Glutamatergic neuron (in vitro differentiated cells): ENCODE measurements around the gene RPS19BP1. TPM values are rescaled to one million over a fixed set of nuclear protein-coding genes. Genes with fewer than 3 reads are reported as not detected.

Experiments used
- DNase-seq: peaks from one replicate; pipeline ENCODE4 v3.0.0; 2022
- H3K27ac Mint-ChIP-seq: one replicate; pipeline ENCODE4 v1.8.0; 2020; ENCODE audit warnings: mild to moderate bottlenecking, mixed read lengths, inconsistent platforms; ENCODE audit not compliant: unreplicated experiment
- H3K27me3 Mint-ChIP-seq: one replicate; pipeline ENCODE4 v1.8.0; 2020; ENCODE audit warnings: mild to moderate bottlenecking, moderate library complexity, mixed read lengths, inconsistent platforms; ENCODE audit not compliant: unreplicated experiment
- H3K36me3 Mint-ChIP-seq: one replicate; pipeline ENCODE4 v1.8.0; 2020; ENCODE audit warnings: mild to moderate bottlenecking, mixed read lengths, inconsistent platforms; ENCODE audit not compliant: unreplicated experiment
- H3K4me1 Mint-ChIP-seq: one replicate; pipeline ENCODE4 v1.8.0; 2020; ENCODE audit warnings: mild to moderate bottlenecking, low read depth, mixed read lengths, inconsistent platforms; ENCODE audit not compliant: unreplicated experiment
- H3K4me3 Mint-ChIP-seq: one replicate; pipeline ENCODE4 v1.8.0; 2020; ENCODE audit warnings: mild to moderate bottlenecking, mixed read lengths, inconsistent platforms; ENCODE audit not compliant: unreplicated experiment
- H3K9me3 Mint-ChIP-seq: one replicate; pipeline ENCODE4 v1.8.0; 2020; ENCODE audit warnings: mild to moderate bottlenecking, moderate library complexity, mixed read lengths, inconsistent platforms; ENCODE audit not compliant: unreplicated experiment
- total RNA-seq: library from RNA; stranded (reverse); fragmentation: NEBNext Ultra II Directional; extraction: Animal tissue kit (Norgen Biotek cat#: 25700); gene quantifications from one replicate; pipeline ENCODE4 v1.2.1, GENCODE V29; 2021; ENCODE audit not compliant: unreplicated experiment
- TF ChIP-seq, protein P1 (sequence below): fragments of 200-600 bp; sonication (generic); IDR thresholded peaks from one replicate; pipeline ENCODE4 v1.5.0; 2021; ENCODE audit not compliant: partially characterized antibody, unreplicated experiment

RPS19BP1 gene
- total RNA-seq, 1 donor from 2014 or later = 59.6 TPM

DNA sequence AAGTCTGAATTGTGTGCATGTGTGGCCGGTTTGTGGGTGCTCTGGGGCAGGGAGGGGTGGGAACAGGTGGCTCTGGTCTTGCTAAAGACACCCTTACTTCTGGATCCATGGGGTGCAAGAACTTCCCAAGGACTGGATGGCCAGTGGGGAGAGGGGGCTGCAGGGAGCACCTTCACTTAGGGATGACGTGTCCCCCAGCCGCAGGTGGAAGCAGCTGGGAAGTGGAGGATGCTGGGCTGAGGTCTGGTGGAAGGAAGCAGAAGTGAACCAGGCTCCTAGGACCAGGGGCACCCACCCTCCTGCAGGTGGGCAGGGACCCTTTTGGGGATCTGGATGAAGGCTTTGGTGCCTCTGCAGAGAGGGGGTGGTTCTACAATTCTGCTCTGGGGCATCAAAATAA, 40.4 kb downstream of the RPS19BP1 start:
- DNase-seq = no peak
- no peaks in the 10 kb centered on the region for H3K36me3 Mint-ChIP-seq
- no peak overlapping the region for H3K27ac Mint-ChIP-seq
- H3K4me3 Mint-ChIP-seq = no peak overlapping the region
- peaks cover 6% of the 10 kb centered on the region for H3K4me1 Mint-ChIP-seq
- TF ChIP-seq, protein P1, sequence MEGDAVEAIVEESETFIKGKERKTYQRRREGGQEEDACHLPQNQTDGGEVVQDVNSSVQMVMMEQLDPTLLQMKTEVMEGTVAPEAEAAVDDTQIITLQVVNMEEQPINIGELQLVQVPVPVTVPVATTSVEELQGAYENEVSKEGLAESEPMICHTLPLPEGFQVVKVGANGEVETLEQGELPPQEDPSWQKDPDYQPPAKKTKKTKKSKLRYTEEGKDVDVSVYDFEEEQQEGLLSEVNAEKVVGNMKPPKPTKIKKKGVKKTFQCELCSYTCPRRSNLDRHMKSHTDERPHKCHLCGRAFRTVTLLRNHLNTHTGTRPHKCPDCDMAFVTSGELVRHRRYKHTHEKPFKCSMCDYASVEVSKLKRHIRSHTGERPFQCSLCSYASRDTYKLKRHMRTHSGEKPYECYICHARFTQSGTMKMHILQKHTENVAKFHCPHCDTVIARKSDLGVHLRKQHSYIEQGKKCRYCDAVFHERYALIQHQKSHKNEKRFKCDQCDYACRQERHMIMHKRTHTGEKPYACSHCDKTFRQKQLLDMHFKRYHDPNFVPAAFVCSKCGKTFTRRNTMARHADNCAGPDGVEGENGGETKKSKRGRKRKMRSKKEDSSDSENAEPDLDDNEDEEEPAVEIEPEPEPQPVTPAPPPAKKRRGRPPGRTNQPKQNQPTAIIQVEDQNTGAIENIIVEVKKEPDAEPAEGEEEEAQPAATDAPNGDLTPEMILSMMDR = no peak
- peaks cover 7% of the 10 kb centered on the region for H3K9me3 Mint-ChIP-seq
- peaks cover 6% of the 10 kb centered on the region for H3K27me3 Mint-ChIP-seq

DNA sequence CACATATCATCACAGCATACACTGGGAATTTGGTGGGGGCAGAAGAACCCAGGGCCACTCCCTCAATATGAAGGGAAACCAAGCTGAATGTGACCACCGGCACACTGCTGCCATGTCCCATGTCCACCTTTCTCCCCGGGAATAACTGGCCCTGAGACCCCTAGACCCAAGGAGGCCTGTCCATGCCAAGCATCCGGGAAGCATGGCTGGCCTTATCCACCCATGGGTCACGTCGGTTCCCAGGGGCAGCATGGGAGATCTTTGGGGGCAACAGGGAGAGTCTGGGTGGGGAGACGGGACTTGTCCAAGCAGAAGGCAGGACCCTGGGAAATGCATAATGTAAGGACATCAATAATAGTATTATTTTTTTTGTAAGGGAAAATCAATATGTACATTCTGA, 40.9 kb downstream of the RPS19BP1 start:
- no peak for DNase-seq
- Mint-ChIP-seq H3K27me3 (peaks cover 6% of the 10 kb centered on the region), H3K4me1 (peaks cover 6% of the 10 kb centered on the region), H3K4me3 (no peak overlapping the region), H3K36me3 (no peaks in the 10 kb centered on the region), H3K27ac (no peak overlapping the region), H3K9me3 (peaks cover 7% of the 10 kb centered on the region)
- TF ChIP-seq, protein P1 = no peak

DNA sequence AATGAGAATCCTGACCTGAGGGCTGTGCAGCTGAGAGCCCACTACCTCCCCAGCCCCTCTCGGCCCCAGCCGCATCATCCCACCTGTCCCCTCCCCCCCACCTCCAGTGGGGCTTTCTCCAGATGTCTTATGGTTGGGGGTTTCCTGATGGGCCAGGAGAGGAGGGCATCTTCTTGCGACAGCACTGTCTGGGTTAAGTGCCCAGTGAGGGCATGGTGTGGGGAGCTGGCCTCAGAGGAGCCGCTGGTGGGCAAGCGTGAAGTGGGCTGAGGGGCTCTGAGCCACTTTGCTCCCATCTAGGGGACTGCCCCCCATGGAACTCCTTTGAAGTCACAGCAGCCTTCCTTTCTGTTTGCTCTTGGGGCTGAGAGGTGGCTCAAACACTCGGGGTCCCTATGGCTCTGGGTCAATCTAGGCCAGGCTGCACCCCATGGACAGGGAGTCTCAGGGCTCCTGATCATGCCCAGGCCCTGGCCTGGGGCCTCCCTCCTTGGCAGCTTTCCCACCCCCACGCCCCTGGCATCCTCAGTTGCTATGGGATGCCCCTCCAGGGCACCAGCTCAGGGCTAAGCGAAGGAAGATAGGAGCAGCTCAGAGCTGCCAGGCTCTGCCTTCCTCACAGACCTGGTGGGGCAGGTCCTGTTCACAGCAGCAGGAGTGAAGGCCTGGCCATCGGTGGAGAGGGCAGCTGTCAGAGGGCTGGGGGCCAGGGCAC, 41.4 kb downstream of the RPS19BP1 start:
- Mint-ChIP-seq H3K36me3 (no peaks in the 10 kb centered on the region), H3K4me3 (no peak overlapping the region), H3K27ac (no peak overlapping the region), H3K27me3 (peaks cover 6% of the 10 kb centered on the region), H3K4me1 (peaks cover 6% of the 10 kb centered on the region), H3K9me3 (peaks cover 8% of the 10 kb centered on the region)
- TF ChIP-seq, protein P1 = no peak
- no peak for DNase-seq

DNA sequence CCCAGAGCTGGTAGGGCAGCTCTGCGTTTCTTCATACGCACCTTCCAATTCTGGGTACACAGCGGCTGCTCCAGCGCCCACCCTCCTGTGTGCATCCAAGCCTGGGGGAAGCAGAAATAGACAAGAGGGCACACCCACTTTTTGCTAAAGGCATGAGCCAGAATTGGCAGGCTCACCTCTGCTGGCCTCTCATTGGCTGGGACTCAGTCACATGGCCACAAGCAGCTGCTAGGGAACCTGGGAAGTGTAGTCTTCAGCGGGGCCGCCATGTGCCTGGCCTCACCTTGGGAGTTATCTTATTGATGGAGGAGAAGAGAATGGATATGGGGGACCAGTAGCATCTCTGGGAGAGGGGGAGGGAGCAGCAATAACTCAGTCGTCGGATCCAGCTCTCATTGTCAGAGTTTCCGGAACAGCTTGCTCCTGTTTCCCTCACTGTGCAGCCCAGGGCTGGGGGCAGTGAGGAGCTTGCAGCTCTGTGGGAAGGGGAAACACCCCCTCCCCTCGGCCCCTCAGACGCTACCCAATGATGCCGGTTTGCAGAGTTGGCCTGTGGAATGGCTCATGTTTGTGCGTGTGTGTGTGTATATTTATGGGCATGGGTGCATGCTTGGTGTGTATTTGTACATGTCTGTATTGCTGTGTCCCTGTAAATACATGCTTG, 42.3 kb downstream of the RPS19BP1 start:
- Mint-ChIP-seq H3K9me3 (peaks cover 8% of the 10 kb centered on the region), H3K36me3 (no peaks in the 10 kb centered on the region), H3K27ac (peak overlapping the region; percentile 57), H3K4me3 (peak overlapping the region; percentile 37), H3K4me1 (peaks cover 6% of the 10 kb centered on the region), H3K27me3 (peaks cover 6% of the 10 kb centered on the region)
- peak; percentile 77 for DNase-seq
- TF ChIP-seq, protein P1 = no peak
